ENCODE data around the gene AHCYL1. TPM values are rescaled to one million over a fixed set of nuclear protein-coding genes. Genes with fewer than 3 reads are reported as not detected.

The AHCYL1 gene
- total RNA-seq, 4 donors from 2014 or later: 82.6 to 102 (median 92.4) TPM

GRCh38 chr1:110012100-110012780 lies 27.7 kb downstream of the AHCYL1 start:
- no peak for ATAC-seq
- no peak overlapping the region for H3K4me3 ChIP-seq
- no peaks in the 10 kb centered on the region for H3K27me3 ChIP-seq
- H3K9me3 ChIP-seq: no peaks in the 10 kb centered on the region
- peaks cover 2 to 25% (median 4%) of the 10 kb centered on the region in 3 donors for H3K4me1 ChIP-seq
- H3K36me3 ChIP-seq: peaks cover 11 to 85% of the 10 kb centered on the region in 2 donors
- 72 to 77% methylated on average over 3 to 6 of the region's 6 CpGs for WGBS, 2 donors (ENCODE audit: low coverage in 1 of 2)
- TF ChIP-seq EP300 (IDR thresholded peaks at IDR 0.05) (no peak), POLR2A (IDR thresholded peaks at IDR 0.05) (no peak), POLR2AphosphoS5 (IDR thresholded peaks at IDR 0.05) (no peak), CTCF (IDR thresholded peaks at IDR 0.05) (no peak)
- H3K27ac ChIP-seq: peak overlapping the region in 1 of 4 donors; percentile 2

DNA sequence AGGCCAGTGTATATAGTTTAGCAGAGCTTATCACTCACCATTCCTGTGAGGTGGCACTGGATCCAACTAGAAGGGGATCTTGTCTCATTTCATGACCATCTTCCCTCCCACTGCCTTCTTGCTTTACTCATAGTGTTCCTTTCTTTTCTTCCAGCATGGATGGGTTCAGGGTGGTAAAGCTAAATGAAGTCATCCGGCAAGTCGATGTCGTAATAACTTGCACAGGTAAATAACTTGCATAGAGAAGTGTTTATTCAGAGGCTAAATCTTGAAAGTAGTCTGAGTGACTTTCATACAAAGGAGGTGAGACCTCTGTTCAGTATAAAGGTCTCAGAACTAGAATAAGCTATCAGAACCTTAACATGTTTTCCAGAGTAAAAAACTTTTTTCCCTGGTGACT lies 33.2 kb downstream of the AHCYL1 start:
- 93% methylated on average over 3 of the region's 3 CpGs; no CpG with 5 or more reads in 1 of the 2 donors for WGBS, 2 donors (ENCODE audit: low coverage in 1 of 2)
- no peak overlapping the region for H3K4me3 ChIP-seq
- no peaks in the 10 kb centered on the region for H3K9me3 ChIP-seq
- no peak overlapping the region for H3K27ac ChIP-seq
- no peaks in the 10 kb centered on the region for H3K4me1 ChIP-seq
- H3K36me3 ChIP-seq: peaks cover 33 to 100% of the 10 kb centered on the region in 2 donors
- ATAC-seq: no peak
- TF ChIP-seq POLR2AphosphoS5 (IDR thresholded peaks at IDR 0.05): no peak
- no peak for TF ChIP-seq CTCF (IDR thresholded peaks at IDR 0.05)
- TF ChIP-seq EP300 (IDR thresholded peaks at IDR 0.05): no peak
- TF ChIP-seq POLR2A (IDR thresholded peaks at IDR 0.05): no peak
- no peaks in the 10 kb centered on the region for H3K27me3 ChIP-seq

DNA sequence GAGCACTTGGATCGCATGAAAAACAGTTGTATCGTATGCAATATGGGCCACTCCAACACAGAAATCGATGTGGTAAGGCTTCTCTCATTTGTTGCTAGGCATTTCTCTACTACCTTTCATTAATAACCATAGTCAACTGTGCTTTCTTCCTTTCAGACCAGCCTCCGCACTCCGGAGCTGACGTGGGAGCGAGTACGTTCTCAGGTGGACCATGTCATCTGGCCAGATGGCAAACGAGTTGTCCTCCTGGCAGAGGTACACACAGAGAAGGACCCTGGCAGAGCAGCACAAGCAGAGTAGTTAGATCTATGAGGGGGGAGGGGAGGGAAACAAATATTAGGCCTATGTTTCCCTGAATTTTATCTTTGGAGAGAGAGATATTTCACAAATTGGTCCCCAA lies 33.8 kb downstream of the AHCYL1 start:
- Histone ChIP-seq H3K4me3 (no peak overlapping the region), H3K9me3 (no peaks in the 10 kb centered on the region), H3K27ac (no peak overlapping the region), H3K36me3 (peaks cover 33 to 100% of the 10 kb centered on the region in 2 donors), H3K27me3 (no peaks in the 10 kb centered on the region), H3K4me1 (no peaks in the 10 kb centered on the region)
- TF ChIP-seq EP300 (IDR thresholded peaks at IDR 0.05) (no peak), POLR2AphosphoS5 (IDR thresholded peaks at IDR 0.05) (no peak), POLR2A (IDR thresholded peaks at IDR 0.05) (no peak), CTCF (IDR thresholded peaks at IDR 0.05) (no peak)
- 96 to 97% methylated on average over 3 to 6 of the region's 9 CpGs for WGBS, 2 donors (ENCODE audit: low coverage in 1 of 2)
- ATAC-seq: no peak

GRCh38 chr1:110019770-110020169 lies 35.2 kb downstream of the AHCYL1 start:
- WGBS, 2 donors (ENCODE audit: low coverage in 1 of 2): 86 to 94% methylated on average over 1 of the region's 1 CpG
- Histone ChIP-seq H3K36me3 (peaks cover 33 to 100% of the 10 kb centered on the region in 2 donors), H3K4me1 (no peaks in the 10 kb centered on the region), H3K27ac (no peak overlapping the region), H3K27me3 (no peaks in the 10 kb centered on the region), H3K9me3 (no peaks in the 10 kb centered on the region), H3K4me3 (no peak overlapping the region)
- TF ChIP-seq CTCF (IDR thresholded peaks at IDR 0.05) (no peak), POLR2AphosphoS5 (IDR thresholded peaks at IDR 0.05) (no peak), POLR2A (IDR thresholded peaks at IDR 0.05) (no peak), EP300 (IDR thresholded peaks at IDR 0.05) (no peak)
- ATAC-seq: no peak

GRCh38 chr1:110021285-110021684 lies 36.7 kb downstream of the AHCYL1 start:
- WGBS, 2 donors (ENCODE audit: low coverage in 1 of 2): 73 to 88% methylated on average over 3 of the region's 3 CpGs
- no peaks in the 10 kb centered on the region for H3K9me3 ChIP-seq
- no peaks in the 10 kb centered on the region for H3K4me1 ChIP-seq
- no peak overlapping the region for H3K27ac ChIP-seq
- H3K36me3 ChIP-seq: peaks cover 23 to 94% of the 10 kb centered on the region in 2 donors
- H3K27me3 ChIP-seq: no peaks in the 10 kb centered on the region
- no peak for ATAC-seq
- H3K4me3 ChIP-seq: no peak overlapping the region
- TF ChIP-seq CTCF (IDR thresholded peaks at IDR 0.05): no peak
- no peak for TF ChIP-seq POLR2AphosphoS5 (IDR thresholded peaks at IDR 0.05)
- TF ChIP-seq EP300 (IDR thresholded peaks at IDR 0.05): no peak
- TF ChIP-seq POLR2A (IDR thresholded peaks at IDR 0.05): no peak
